GM21423 (cell line): ENCODE measurements around the gene PARVA.

Experiments used
- ATAC-seq: cut with Tn5 transposase; IDR thresholded peaks from one replicate; pipeline ENCODE4 v1.9.1; 2021; ENCODE audit warnings: mild to moderate bottlenecking, moderate library complexity; ENCODE audit not compliant: unreplicated experiment

The PARVA gene

DNA sequence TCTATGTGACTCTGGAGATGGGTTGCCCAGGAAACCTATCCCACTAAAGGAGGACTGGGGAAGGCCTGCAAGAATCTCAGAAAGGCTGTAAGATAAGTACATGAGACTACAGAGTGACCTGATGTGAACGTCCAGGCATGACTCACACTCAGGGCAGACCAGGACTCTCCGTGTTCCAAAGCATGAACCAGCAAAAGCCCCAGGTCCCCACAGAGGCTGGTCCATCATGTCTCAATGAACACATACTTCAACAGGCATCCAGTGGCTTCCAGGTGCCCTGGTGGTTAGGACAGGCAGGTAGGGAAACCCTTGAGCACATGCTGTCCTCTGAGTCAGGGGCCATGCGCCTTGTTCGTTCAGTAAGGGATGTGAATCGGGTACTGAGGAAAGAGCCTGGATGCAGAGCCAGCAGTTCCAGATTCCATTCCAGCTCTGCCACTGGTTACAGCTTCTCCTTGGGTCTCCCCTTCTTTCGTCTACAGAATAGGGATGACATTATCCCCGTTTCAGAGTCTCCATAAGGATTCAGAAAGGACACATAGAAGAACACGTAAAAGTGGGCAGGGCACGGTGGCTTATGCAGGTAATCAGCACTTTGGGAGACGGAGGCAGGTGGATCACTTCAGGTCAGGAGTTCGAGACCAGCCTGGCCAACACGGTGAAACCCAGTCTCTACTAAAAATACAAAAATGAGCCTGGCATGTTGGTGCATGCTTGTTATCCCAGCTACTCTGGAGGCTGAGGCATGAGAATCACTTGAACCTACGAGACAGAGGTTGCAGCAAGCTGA, 167.8 kb downstream of the PARVA start:
- no peak for ATAC-seq

DNA sequence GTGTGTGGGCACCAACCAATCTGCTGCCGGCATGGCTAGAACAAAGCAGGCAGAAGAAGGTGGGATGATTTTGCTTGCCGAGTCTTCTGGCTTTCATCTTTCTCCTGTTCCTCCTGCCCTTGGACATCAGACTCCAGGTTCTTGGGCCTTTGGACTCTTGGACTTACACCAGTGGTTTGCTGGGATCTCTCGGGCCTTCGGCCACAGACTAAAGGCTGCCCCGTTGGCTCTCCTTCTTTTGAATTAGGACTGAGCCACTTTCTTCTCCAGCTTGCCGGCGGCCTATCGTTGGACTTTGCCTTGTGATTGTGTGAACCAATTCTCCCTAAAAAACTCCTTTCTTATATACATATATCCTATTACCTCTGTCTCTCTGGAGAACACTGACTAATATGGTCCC, 168.8 kb downstream of the PARVA start:
- no peak for ATAC-seq

DNA sequence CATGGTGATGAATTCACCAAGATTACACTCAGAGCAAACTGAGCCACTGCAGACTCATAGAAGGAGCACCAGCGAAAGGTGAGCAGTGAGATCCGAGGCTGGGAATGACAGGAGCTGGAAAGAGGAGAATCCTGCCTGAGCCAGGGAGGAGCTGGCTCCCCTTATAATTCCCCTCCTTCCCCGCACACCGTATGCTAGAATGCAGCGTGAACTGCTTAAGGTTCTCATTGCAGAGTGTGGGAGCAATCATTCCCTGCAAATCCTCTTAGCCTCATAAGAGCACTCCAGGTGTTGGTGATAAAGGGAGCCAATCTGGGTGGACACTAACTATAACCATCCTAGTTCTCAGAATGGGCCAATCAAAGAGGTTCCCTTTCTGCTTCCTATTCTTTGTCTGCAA, 169.3 kb downstream of the PARVA start:
- ATAC-seq, result no peak

DNA sequence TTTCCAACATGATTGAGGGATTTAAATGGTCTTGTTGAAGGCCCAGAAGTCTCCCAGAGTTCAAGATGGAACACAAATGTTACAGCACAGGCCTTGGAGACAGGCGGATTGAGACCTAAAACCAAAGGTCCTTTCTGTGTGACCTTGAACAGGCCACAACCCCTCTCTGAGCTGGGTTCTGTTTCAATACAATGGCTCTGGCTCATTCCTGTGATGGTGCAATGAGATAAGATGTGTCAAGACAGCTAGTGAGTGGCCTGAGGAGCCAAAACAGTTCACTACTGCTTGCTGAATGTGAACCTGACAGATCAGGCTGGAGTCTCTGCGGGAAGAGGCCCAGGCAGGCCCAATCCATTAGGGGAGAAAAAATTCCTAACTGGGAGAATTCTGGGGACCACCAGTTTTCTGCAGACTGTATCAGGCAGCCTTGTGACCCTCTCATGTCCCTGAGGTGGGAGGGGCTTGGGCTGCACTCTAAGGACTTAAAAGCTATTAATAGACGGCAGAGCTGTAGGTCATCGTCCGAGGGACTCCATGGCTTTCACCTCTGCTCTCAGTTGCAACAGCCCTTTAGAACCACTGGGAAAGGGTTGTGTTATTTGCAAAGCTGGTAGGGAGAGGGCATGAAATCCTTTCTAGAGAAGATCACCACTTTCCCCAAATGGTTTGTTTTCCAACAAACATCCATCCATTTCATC, 170.7 kb downstream of the PARVA start:
- no peak for ATAC-seq

DNA sequence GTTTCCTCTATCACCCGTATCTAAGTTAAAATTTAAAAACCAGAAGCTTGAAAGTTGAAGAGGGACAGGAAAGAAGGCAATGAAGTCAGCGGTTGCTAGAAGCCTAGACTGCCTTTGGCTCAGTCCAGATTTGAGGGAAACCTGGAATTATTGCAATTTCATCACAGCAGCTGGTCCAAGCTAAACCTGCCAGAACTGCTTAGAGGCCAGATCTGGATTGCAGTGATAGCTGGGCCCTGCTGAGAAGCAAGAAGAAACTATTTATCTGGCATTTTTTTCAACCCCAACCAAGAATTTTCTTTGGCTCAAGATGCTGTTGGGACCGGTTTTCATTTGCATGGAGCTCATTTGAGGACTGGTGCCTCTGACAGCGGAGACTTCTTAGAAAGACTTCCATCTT, 175.3 kb downstream of the PARVA start:
- ATAC-seq, result no peak

DNA sequence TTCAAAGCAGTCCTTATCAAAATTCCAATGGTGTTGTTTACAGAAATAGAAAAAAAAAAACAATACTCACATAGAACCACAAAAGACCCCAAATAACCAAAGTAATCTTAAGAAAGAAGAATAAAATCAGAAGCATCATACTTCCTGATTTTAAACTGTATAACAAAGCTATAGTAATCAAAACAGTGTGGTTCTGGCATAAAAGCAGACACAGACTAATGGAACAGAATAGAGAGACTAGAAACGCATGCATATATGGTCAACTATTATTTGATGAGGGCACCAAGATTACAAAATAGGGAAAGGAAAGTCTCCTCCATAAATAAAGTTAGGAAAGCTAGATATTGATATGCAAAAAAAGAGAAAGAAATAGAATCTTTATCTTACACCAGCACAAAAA, 176.8 kb downstream of the PARVA start:
- ATAC-seq, result no peak

GRCh38 chr11:12556155-12556554, 178.8 kb downstream of the PARVA start:
- no peak for ATAC-seq

GRCh38 chr11:12556788-12557384, 179.5 kb downstream of the PARVA start:
- ATAC-seq, result no peak

DNA sequence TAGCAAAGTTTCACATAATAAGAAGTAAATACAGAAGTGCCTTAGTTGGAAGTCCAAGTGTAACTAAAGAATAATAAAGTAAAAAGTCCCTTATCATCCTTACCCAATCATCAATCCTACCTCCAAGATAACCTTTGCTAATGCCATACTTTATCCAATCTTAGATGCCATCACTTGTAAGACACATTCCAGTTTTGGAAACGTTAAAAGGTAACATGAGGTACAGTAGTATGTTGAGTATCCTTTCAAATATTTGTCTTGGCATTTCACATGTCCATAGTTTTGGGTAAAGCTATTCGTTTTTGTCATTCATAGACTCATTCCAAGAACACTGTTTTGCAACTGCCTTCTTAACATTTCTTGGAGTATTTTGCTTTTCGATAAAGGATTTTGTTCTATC, 181.6 kb downstream of the PARVA start:
- ATAC-seq, result no peak

DNA sequence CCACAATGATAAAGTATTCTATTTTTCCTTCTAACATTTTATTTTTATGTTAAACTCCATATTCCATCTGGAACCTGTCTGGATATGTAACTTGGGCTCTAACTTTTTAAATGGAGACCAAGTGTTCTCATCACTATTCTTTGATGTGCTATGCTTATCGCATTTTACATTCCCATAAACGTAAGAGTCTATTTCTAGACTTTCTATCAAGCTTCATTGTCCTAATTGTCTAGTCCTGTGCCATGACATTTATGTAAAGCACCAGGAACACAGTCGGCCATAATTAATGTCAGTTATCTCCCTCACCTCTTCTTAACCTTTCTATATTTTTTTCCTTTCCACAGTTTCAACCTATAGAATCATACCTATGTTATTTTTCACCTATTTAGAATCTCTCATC, 183.0 kb downstream of the PARVA start:
- no peak for ATAC-seq

- no peak for ATAC-seq
These were observed 183.5 kb downstream of the PARVA start for GRCh38 chr11:12560861-12561260.

DNA sequence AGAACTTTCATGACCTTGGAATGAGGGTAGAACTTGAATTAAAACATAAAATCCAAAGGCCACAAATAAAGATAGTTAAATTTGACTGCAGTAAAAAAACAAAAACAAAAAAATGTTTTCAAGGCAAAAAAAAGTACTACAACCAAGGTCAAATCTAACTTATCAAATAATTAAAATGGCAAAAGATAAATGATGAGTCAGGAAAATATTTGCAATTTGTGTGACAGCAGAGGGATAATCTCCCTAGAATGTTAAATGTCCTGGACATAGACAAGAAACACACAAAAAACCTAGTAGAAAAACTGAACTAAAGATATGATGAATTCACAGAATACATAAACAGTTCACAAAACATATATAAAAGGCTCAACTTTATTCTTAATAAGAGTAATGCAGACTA, 186.6 kb downstream of the PARVA start:
- no peak for ATAC-seq

DNA sequence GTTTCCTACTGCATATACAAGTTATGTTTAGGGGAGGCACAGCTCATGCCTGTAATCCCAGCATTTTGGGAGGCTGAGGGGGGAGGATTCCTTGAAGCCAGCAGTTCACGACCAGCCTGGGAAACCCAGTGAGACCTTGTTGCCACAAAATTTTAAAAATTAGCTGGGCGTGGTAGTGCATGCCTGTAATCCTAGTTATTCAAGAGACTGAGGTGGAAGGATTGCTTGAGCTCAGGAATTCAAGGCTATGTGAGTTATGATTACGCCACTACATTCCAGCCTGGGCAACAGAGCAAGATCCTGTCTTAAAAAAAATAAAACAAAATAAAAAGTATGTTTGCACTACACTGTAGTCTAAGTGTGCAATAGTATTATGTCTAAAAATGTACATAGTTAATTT, 188.0 kb downstream of the PARVA start:
- ATAC-seq, result no peak

- no peak for ATAC-seq
These were observed 190.5 kb downstream of the PARVA start for GRCh38 chr11:12567746-12568460.

DNA sequence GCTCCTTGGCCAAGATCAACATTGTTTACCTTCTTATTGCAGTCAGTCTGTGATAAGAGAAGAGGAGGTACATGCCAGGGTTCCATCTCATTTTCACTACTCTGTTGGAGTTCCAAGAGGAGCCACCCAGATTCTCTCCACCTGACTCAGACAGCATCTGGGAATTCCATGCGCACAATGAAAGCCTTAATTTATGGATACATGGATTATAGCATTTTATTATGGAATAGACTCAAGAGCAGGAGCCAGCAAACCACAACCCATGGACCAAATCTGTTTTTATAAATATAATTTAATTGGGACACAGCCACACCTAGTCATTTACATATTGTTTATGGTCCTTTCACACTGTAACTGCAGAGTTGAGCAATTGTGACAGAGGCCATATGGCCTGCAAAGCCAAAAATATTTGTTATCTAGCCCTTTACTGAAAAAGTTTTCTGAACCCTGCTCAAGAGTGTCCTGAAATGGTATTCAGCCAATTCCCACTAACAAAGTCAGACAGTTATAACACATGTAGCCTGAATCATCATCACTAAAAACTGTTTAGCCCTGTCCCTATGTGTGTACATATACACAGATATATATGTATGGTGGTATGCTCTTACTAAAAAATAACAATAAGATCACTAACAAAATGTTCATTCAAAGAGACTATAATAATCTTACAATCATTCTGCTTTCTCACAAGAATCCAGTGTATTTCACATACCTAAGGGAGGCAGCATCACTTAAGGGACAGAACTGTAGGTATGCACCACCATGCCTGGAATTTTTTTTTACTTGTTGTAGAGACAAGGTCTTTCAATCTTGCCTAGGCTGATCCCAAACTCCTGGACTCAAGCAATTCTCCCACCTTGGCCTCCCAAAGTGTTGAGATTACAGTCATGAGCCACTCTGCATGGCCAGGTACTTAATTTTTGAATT, 192.4 kb downstream of the PARVA start:
- no peak for ATAC-seq

DNA sequence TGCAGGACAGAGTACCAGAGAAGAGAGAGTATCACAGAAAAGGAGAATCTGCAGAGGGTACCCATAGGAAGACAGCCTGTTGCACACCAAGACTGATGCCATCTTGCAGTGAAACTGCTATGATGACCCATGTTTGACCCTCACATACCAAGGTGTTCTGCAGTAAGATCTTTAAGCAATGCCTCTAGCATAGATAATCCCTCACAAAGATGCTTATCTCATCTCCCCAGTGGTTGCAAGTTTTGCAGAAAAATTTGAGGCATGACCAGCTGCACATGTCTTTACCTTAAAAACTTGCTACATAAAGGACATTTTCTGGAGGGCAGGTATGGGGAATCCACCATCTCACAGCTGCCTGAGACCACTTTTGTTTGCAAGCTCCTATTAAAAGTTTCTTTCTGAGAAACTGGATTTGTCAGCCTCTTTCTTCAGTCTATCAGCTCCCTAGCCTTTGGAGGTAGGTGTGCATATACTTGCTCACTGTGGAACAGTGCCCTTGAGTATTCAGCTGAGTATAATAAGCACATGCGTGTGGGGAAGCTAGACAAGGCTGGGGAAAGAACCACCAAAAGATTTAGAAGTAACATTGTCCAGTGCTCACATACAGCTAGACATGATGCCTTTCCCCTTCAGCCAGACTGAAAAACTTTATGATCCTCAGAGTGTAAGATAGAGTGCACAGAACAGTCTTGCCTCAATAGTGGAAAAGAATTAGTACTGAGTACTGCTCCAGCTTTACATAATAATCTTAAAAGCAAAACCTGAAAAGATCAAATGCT, 196.5 kb downstream of the PARVA start:
- no peak for ATAC-seq

DNA sequence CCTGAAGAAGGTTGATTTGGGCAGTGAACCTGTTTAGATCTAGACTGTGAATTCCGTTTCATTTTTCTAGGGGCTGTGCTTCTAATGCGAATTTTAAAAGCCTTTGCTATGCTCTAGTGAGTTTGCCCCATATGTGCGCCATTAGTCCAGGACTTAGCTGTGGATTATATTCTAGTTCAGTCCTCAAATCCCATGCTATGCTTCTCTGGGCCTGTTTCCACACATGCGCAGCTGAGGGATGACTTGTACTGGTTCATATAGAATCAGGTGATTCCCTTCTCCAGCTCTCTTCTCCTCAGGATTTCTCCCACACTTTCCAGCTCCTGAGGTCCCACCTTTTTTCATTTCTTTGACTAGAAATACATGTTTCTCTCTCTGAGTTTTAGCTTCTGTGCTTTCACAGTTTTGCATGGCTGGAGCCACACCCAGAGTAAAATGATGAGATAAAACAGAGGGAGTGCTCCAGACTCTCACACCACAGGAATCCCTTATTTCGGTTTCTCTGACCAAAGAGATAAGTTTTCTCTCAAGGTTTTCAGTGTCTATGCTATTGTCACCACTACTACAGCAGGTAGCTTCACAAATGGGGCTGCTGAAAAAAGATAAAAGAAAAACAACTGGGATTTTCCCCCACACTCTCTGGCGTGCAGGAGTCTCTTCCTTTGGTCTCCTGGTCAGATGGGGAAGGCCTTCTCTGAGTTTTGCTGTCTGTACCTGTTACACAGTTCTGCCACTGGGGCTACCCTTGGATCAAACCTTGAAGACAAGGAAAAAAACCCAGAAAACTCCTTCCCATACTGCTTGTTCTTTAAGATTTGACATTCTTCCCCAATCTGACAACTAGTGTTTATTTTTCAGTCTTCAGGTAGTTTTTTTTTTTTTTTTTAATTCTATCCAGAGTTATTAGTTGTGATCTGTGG, 200.6 kb downstream of the PARVA start:
- ATAC-seq, result no peak

DNA sequence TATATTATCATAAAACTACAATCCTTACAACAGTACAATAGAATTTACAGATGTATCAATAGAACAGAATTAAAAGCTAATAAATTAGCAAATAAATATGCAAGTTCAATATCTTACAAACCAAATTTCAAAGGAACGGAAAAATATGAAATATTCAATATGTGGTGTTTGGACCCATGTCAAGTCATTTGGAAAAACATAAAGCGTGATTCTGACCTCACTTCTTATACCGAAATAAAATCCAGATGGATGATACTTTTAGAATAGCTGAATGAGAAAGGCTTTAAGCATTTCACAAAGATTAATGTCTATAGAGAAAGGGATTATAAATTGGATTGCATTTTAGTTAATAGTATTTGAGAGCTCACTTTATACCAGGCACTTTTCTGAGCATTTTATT, 204.0 kb downstream of the PARVA start:
- no peak for ATAC-seq

GRCh38 chr11:12581923-12582322, 204.6 kb downstream of the PARVA start:
- ATAC-seq, result no peak
